Fibroblast of lung (primary cell): Measurements from ENCODE around the gene AFG3L2. TPM values are rescaled to one million over a fixed set of nuclear protein-coding genes. Genes with fewer than 3 reads are reported as not detected.
A peak's percentile ranks its signal among the peaks of the same experiment; 100 is the strongest.

Experiments
- DNase-seq, 2 donors: peaks; one replicate each; pipeline versions ENCODE4 v3.0.0 to v3.0.0-alpha.2; 2010; ENCODE audit warnings: low read depth in 2 of 2
- H2AFZ ChIP-seq: 2 replicates; pipeline ENCODE4 v1.5.1; 2012; ENCODE audit warnings: low read length, control low read depth, inconsistent platforms
- H3K27ac ChIP-seq: 2 replicates; pipeline ENCODE4 v1.5.1; 2011; ENCODE audit warnings: low read length, control low read depth; ENCODE audit not compliant: insufficient read depth
- H3K27me3 ChIP-seq: 2 replicates; pipeline ENCODE4 v1.5.1; 2011; ENCODE audit warnings: mild to moderate bottlenecking, low read length; ENCODE audit not compliant: control insufficient read depth, insufficient read depth
- H3K36me3 ChIP-seq: 2 replicates; pipeline ENCODE4 v1.5.1; 2011; ENCODE audit warnings: low read length; ENCODE audit not compliant: control insufficient read depth, insufficient read depth
- H3K4me1 ChIP-seq: 2 replicates; pipeline ENCODE4 v1.5.1; 2011; ENCODE audit warnings: low read length; ENCODE audit not compliant: control insufficient read depth, insufficient read depth; ENCODE audit errors: extremely low read depth
- H3K4me2 ChIP-seq: 2 replicates; pipeline ENCODE4 v1.5.1; 2011; ENCODE audit warnings: low read length, control low read depth; ENCODE audit not compliant: insufficient read depth; ENCODE audit errors: extremely low read depth
- H3K4me3 ChIP-seq, 4 experiments: fragments of 200-600 bp in 1 of 4; sonication (generic) in 1 of 4; replicated peaks in 1 of 4; 2 replicates each; pipeline ENCODE4 v1.5.1; 2011 to 2016; ENCODE audit warnings: low read length in 4 of 4, low read depth in 3 of 4, mild to moderate bottlenecking in 3 of 4, control low read depth in 2 of 4, inconsistent platforms in 1 of 4, mixed read lengths in 1 of 4; ENCODE audit not compliant: insufficient read depth in 1 of 4; ENCODE audit errors: control extremely low read depth in 1 of 4
- H3K79me2 ChIP-seq: 2 replicates; pipeline ENCODE4 v1.5.1; 2012; ENCODE audit warnings: mild to moderate bottlenecking, low read length, inconsistent platforms; ENCODE audit not compliant: control insufficient read depth, insufficient read depth
- H3K9ac ChIP-seq: 2 replicates; pipeline ENCODE4 v1.5.1; 2011; ENCODE audit warnings: mild to moderate bottlenecking, low read length, control low read depth; ENCODE audit not compliant: insufficient read depth
- H3K9me3 ChIP-seq: 2 replicates; pipeline ENCODE4 v1.5.1; 2012; ENCODE audit warnings: low read depth, low read length; ENCODE audit not compliant: control insufficient read depth, insufficient read depth
- H4K20me1 ChIP-seq: 2 replicates; pipeline ENCODE4 v1.5.1; 2011; ENCODE audit warnings: low read length; ENCODE audit not compliant: control insufficient read depth, insufficient read depth; ENCODE audit errors: extremely low read depth
- CTCF ChIP-seq, 2 donors: IDR thresholded peaks in 1 of 2; conservative IDR thresholded peaks in 1 of 2; 1 replicate in 1 of 2; 2 replicates in 1 of 2; pipeline ENCODE4 v1.5.1; 2011 to 2012; ENCODE audit warnings: low read length in 2 of 2, control low read depth in 1 of 2, inconsistent platforms in 1 of 2, low read depth in 1 of 2, mild to moderate bottlenecking in 1 of 2
- EZH2 ChIP-seq: IDR thresholded peaks from 2 replicates; pipeline ENCODE4 v1.5.1; 2012; ENCODE audit warnings: low read length, control low read depth, mild to moderate bottlenecking; ENCODE audit errors: missing control alignments
- polyA plus RNA-seq, 2 donors: library from polyadenylated mRNA; depleted of rRNA in 1 of 2; stranded (reverse) in 1 of 2; unstranded in 1 of 2; fragments of >200 nt; gene quantifications; 2 replicates each; pipeline ENCODE4 v1.2.1, GENCODE V29; 2011 to 2012; ENCODE audit warnings: missing spikeins in 1 of 2
- total RNA-seq: library from RNA; depleted of rRNA; stranded (reverse); fragments of >200 nt; gene quantifications from 2 replicates; pipeline ENCODE4 v1.2.1, GENCODE V29; 2014

Gene AFG3L2
- total and polyA plus RNA-seq, 2 donors (not counting 1 experiment from before 2014, with no cell fraction given), result 38.3 to 41.0 TPM

GRCh38 chr18:12304351-12305210 is 72.4 kb downstream of the AFG3L2 start:
- no peak overlapping the region for H2AFZ ChIP-seq
- DNase-seq, result peak in 1 of 2 donors; percentile 69
- no peak overlapping the region for H3K27ac ChIP-seq
- TF ChIP-seq EZH2 (no peak), CTCF (conservative IDR thresholded peaks at IDR 0.05 in 1 of 2, IDR thresholded peaks at IDR 0.05 in 1 of 2; ENCODE audit: low read depth in 1 of 2, low read length in 2 of 2) (no peak)
- H3K79me2 ChIP-seq, result peaks cover 22% of the 10 kb centered on the region
- H4K20me1 ChIP-seq, result no peaks in the 10 kb centered on the region
- H3K4me2 ChIP-seq, result no peak overlapping the region
- peaks cover 4% of the 10 kb centered on the region for H3K4me1 ChIP-seq
- no peak overlapping the region for H3K4me3 ChIP-seq
- no peak overlapping the region for H3K9ac ChIP-seq
- H3K27me3 ChIP-seq, result no peaks in the 10 kb centered on the region
- H3K9me3 ChIP-seq, result no peaks in the 10 kb centered on the region
- H3K36me3 ChIP-seq, result no peaks in the 10 kb centered on the region

- no peaks in the 10 kb centered on the region for H3K27me3 ChIP-seq
- no peak overlapping the region for H2AFZ ChIP-seq
- no peak for DNase-seq
- TF ChIP-seq EZH2 (no peak), CTCF (conservative IDR thresholded peaks at IDR 0.05 in 1 of 2, IDR thresholded peaks at IDR 0.05 in 1 of 2; ENCODE audit: low read depth in 1 of 2, low read length in 2 of 2) (no peak)
- H3K79me2 ChIP-seq, result peaks cover 9% of the 10 kb centered on the region
- H3K36me3 ChIP-seq, result no peaks in the 10 kb centered on the region
- H3K9ac ChIP-seq, result no peak overlapping the region
- H3K4me3 ChIP-seq, result no peak overlapping the region
- peaks cover 4% of the 10 kb centered on the region for H3K4me1 ChIP-seq
- no peaks in the 10 kb centered on the region for H4K20me1 ChIP-seq
- no peaks in the 10 kb centered on the region for H3K9me3 ChIP-seq
- no peak overlapping the region for H3K27ac ChIP-seq
- H3K4me2 ChIP-seq, result no peak overlapping the region
Observed at GRCh38 chr18:12302391-12303147, 74.5 kb downstream of the AFG3L2 start.

GRCh38 chr18:12301263-12302005 is 75.6 kb downstream of the AFG3L2 start:
- Histone ChIP-seq H3K36me3 (no peaks in the 10 kb centered on the region), H3K4me1 (peaks cover 1% of the 10 kb centered on the region), H3K9ac (no peak overlapping the region), H2AFZ (no peak overlapping the region), H3K4me2 (no peak overlapping the region), H3K27me3 (no peaks in the 10 kb centered on the region), H3K4me3 (no peak overlapping the region), H3K9me3 (no peaks in the 10 kb centered on the region), H3K27ac (no peak overlapping the region), H4K20me1 (no peaks in the 10 kb centered on the region), H3K79me2 (peaks cover 4% of the 10 kb centered on the region)
- no peak for TF ChIP-seq CTCF (conservative IDR thresholded peaks at IDR 0.05 in 1 of 2, IDR thresholded peaks at IDR 0.05 in 1 of 2; ENCODE audit: low read depth in 1 of 2, low read length in 2 of 2)
- no peak for TF ChIP-seq EZH2
- no peak for DNase-seq
